ENCODE data around the gene C11orf52.

C11orf52 gene

DNA sequence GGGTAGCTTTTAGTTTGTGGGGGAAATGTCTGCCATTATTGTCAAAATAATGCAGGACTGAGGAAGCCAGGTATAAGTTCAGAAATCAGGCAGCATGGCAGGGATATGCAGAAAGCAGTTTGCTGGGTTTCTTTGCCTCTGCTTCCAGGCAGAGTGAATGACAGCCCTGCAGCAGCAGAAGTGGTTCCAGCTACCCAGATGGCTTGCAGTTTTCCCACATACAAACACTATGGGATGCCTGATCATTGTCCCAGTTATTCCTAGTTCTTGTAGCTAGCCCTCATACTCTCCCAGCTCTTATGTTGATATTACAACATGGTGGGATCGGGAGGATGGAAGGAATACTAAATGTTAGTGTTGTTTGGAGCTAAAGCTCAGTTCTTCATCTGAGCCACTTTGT, 15.6 kb downstream of the C11orf52 start:
- no peak overlapping the region for H3K27ac ChIP-seq (replicated peaks)
- no peak overlapping the region for H3K4me3 ChIP-seq (replicated peaks; ENCODE audit: insufficient read depth, low read length)
- no peak for DNase-seq (ENCODE audit: low read depth in 1 of 2, low spot score in 1 of 2)
- no peaks in the 10 kb centered on the region for H3K27me3 ChIP-seq (ENCODE audit: insufficient read depth, poor library complexity, severe bottlenecking)
- TF ChIP-seq SPI1 (IDR thresholded peaks at IDR 0.05; ENCODE audit: borderline replicate concordance, low read depth) = no peak
- TF ChIP-seq, protein P1, sequence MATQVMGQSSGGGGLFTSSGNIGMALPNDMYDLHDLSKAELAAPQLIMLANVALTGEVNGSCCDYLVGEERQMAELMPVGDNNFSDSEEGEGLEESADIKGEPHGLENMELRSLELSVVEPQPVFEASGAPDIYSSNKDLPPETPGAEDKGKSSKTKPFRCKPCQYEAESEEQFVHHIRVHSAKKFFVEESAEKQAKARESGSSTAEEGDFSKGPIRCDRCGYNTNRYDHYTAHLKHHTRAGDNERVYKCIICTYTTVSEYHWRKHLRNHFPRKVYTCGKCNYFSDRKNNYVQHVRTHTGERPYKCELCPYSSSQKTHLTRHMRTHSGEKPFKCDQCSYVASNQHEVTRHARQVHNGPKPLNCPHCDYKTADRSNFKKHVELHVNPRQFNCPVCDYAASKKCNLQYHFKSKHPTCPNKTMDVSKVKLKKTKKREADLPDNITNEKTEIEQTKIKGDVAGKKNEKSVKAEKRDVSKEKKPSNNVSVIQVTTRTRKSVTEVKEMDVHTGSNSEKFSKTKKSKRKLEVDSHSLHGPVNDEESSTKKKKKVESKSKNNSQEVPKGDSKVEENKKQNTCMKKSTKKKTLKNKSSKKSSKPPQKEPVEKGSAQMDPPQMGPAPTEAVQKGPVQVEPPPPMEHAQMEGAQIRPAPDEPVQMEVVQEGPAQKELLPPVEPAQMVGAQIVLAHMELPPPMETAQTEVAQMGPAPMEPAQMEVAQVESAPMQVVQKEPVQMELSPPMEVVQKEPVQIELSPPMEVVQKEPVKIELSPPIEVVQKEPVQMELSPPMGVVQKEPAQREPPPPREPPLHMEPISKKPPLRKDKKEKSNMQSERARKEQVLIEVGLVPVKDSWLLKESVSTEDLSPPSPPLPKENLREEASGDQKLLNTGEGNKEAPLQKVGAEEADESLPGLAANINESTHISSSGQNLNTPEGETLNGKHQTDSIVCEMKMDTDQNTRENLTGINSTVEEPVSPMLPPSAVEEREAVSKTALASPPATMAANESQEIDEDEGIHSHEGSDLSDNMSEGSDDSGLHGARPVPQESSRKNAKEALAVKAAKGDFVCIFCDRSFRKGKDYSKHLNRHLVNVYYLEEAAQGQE (IDR thresholded peaks at IDR 0.05; ENCODE audit: insufficient replicate concordance, low read depth) = no peak

DNA sequence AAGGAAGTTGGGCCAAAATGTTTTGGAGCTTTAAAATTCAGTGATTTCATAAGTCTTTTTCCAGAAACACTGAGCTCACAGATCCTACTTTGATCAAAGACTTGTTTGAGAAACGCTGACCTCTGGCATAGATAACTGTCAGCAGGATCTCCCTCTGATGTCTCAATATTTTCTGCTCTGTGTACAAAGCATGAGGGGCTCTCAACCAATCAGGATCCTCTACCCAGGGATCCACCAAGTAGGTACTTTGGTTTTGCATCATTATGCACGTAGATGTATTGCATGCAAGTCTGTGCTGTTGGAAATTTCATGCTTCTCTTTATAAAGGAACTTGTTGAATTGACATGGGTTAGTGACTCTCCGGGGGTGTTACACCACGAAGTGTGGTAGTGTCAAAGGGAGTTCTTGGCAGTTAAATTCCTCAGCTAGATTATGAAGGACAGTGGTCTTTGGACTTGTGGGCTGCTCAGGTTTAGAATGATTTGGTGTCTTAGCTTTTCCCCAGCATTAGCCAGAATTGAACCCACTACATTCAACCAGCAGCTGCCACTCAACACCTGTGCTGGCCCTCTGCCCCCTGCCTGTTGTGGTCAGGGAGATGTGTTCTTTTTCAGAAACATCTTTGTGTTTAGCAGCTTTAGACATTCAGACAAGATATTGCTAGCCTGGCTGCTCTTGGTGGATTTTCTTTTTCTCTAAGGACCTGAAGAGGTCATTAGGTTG, 16.8 kb downstream of the C11orf52 start:
- TF ChIP-seq, protein P2, sequence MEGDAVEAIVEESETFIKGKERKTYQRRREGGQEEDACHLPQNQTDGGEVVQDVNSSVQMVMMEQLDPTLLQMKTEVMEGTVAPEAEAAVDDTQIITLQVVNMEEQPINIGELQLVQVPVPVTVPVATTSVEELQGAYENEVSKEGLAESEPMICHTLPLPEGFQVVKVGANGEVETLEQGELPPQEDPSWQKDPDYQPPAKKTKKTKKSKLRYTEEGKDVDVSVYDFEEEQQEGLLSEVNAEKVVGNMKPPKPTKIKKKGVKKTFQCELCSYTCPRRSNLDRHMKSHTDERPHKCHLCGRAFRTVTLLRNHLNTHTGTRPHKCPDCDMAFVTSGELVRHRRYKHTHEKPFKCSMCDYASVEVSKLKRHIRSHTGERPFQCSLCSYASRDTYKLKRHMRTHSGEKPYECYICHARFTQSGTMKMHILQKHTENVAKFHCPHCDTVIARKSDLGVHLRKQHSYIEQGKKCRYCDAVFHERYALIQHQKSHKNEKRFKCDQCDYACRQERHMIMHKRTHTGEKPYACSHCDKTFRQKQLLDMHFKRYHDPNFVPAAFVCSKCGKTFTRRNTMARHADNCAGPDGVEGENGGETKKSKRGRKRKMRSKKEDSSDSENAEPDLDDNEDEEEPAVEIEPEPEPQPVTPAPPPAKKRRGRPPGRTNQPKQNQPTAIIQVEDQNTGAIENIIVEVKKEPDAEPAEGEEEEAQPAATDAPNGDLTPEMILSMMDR (IDR thresholded peaks at IDR 0.05; ENCODE audit: insufficient read depth, low read length) = no peak
- TF ChIP-seq, protein P1 (IDR thresholded peaks at IDR 0.05; ENCODE audit: insufficient replicate concordance, low read depth) = no peak
- TF ChIP-seq SPI1 (IDR thresholded peaks at IDR 0.05; ENCODE audit: borderline replicate concordance, low read depth) (no peak), POLR2AphosphoS5 (IDR thresholded peaks at IDR 0.05; ENCODE audit: low read depth) (no peak), GABPA (IDR thresholded peaks at IDR 0.05; ENCODE audit: low read depth) (no peak)
- peak; percentile 46 to 51 for DNase-seq (ENCODE audit: low read depth in 1 of 2, low spot score in 1 of 2)
- Histone ChIP-seq H3K27me3 (ENCODE audit: insufficient read depth, poor library complexity, severe bottlenecking) (no peaks in the 10 kb centered on the region), H3K4me3 (replicated peaks; ENCODE audit: insufficient read depth, low read length) (no peak overlapping the region), H3K27ac (replicated peaks) (peak overlapping the region; percentile 33; the same call in 1 of the 2 replicates)

DNA sequence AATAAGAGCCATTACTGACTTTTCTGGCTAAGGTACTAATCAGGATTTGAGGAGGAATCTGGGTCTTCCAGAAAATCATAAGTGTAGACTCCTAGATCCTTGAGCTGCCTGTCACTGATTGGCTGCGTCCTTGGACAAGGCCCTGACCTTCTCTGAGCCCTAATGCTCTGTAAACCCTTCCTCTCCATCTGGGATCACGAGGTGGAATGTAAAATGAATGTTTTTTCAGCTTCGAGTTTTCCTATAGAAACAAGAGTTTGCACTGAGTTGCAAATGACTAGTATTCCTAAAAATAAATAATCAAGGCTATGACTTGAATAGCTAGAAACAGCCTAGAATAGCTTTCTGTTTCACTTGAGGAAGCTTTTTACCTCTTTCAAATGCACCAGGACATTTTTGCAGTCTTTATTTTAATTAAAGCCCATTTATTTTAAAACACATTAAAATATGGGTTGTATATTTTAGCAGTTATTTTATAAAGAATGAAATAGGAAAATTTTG, 17.4 kb downstream of the C11orf52 start:
- Histone ChIP-seq H3K4me3 (replicated peaks; ENCODE audit: insufficient read depth, low read length) (no peak overlapping the region), H3K27me3 (ENCODE audit: insufficient read depth, poor library complexity, severe bottlenecking) (no peaks in the 10 kb centered on the region), H3K27ac (replicated peaks) (peak overlapping the region; percentile 62)
- no peak for DNase-seq (ENCODE audit: low read depth in 1 of 2, low spot score in 1 of 2)
- TF ChIP-seq, protein P2 (IDR thresholded peaks at IDR 0.05; ENCODE audit: insufficient read depth, low read length) = no peak
- TF ChIP-seq GABPA (IDR thresholded peaks at IDR 0.05; ENCODE audit: low read depth) = no peak
- TF ChIP-seq, protein P1 (IDR thresholded peaks at IDR 0.05; ENCODE audit: insufficient replicate concordance, low read depth) = no peak
- no peak for TF ChIP-seq SPI1 (IDR thresholded peaks at IDR 0.05; ENCODE audit: borderline replicate concordance, low read depth)
- no peak for TF ChIP-seq POLR2AphosphoS5 (IDR thresholded peaks at IDR 0.05; ENCODE audit: low read depth)

Data from HL-60 (cell line).